ENCODE data around the gene SLC13A3. TPM values are rescaled to one million over a fixed set of nuclear protein-coding genes. Genes with fewer than 3 reads are reported as not detected.

The SLC13A3 gene
- polyA plus RNA-seq, 3 donors from 2014 or later: 0.26 TPM; not detected in 2

DNA sequence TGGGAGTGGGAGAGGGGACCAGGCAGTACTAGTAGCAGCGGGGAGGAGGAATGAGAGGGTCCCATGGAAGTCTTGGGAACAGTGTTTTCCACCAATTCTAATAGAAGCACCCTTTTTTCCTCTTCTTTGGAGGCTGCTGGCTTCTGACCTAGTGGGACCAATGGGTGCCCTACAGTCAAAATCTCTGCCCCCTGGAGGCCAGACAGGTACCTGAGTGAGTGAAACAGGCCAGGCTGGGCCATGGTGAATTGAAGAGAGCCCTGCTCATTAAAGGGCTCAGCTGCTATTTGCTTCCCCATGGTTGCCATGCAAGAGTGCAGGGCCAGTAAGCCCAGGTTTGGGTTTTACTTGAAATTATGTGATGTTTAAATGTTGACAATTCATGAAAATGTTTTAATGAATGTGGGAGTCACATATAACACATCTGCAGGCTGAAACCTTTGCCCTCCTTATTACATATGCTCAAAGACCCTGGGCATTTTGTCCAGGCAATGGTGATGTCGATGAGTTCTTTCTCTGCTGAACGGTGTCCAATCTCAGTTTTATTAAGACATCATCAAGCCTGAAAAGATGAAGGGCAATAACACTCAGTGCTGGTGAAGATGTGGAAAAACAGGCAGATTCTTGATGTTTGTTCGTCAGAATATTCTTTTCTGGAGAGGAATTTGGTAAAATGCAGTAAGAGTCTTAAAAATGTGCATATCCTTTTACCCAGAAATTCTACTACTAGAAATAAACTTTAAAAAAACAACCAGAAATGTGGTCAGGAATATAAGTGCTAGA, 58.5 kb downstream of the SLC13A3 start:
- Mint-ChIP-seq H3K36me3 (no peaks in the 10 kb centered on the region), H3K27ac (no peak overlapping the region)

DNA sequence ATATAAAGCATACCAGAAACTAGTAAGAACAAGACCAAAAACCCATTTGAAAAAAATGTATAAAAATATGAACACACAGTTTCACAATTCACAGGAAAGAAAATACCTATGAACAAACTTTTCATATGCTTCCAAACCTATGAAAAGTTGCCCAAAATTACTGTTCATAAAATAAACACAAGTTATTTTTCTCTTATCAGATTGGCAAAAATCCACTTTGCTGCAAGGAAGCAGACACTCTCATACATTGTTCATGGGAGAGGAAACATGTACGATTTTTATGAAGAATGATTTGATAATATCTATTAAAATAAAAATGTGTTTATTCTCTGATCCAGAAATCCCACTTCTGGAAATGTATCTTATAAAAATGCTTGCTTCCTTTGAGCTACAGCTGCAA, 60.8 kb downstream of the SLC13A3 start:
- no peak for DNase-seq
- Mint-ChIP-seq H3K4me3 (no peak overlapping the region), H3K27ac (no peak overlapping the region), H3K9me3 (no peaks in the 10 kb centered on the region), H3K36me3 (no peaks in the 10 kb centered on the region), H3K27me3 (ENCODE audit: low read depth in 3 of 3) (no peaks in the 10 kb centered on the region), H3K4me1 (no peaks in the 10 kb centered on the region)

More for the DNA sequence above, 58.5 kb downstream of the SLC13A3 start:
- no peak overlapping the region for H3K4me3 Mint-ChIP-seq
- H3K4me1 Mint-ChIP-seq: no peaks in the 10 kb centered on the region
- DNase-seq: no peak
- H3K9me3 Mint-ChIP-seq: no peaks in the 10 kb centered on the region
- H3K27me3 Mint-ChIP-seq (ENCODE audit: low read depth in 3 of 3): no peaks in the 10 kb centered on the region

DNA sequence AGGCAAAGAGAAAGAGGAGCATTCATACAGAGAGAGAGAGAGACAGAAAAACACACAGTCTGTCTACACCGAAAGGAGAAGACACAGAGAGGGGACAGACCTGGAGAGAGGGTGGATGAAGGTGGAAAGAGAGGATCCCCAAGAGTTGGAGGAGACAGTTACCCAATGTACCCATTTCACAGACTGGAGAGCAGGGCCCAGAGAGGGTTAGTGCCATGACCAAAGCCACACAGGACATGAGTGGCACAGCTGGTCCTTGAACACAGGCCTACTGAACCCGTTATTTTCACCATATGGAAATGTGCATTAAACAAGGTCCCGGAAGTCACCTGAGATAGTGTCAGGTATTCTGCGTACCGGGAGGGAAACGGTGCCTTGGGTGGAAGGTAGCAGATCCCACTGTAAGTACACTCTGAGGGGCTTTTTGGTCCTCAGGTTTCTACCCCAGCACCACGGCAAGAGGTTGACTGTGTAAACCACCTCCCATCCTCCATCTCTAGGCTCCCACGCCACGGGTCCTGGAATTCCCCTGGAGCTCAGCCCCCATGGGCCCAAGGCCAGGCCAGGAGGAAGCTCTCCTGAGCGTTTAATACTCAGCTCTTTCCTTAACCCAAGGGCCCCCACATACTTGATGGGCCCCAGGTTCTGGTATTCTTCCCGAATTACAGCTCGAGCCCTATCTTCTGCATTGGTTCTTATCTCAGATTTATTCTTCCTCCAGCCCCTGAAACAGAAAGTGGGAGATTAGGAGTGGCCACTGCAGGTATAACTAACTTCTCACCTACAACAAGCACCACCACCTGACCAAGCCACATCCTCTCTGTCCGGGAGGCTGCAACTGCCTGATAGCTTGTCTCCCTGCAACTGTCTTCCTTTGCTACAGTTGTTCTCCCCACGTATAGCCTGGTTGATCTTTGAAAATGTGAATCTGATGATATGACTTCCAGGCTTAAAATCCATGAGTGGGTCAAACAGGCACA, 62.4 kb downstream of the SLC13A3 start:
- DNase-seq: peak; percentile 14 to 33 (median 32)
- Mint-ChIP-seq H3K4me1 (no peaks in the 10 kb centered on the region), H3K36me3 (no peaks in the 10 kb centered on the region), H3K27me3 (ENCODE audit: low read depth in 3 of 3) (no peaks in the 10 kb centered on the region), H3K9me3 (no peaks in the 10 kb centered on the region), H3K4me3 (peak overlapping the region; percentile 8 to 67 (median 38)), H3K27ac (peak overlapping the region in 1 of 6 donors; percentile 71)

DNA sequence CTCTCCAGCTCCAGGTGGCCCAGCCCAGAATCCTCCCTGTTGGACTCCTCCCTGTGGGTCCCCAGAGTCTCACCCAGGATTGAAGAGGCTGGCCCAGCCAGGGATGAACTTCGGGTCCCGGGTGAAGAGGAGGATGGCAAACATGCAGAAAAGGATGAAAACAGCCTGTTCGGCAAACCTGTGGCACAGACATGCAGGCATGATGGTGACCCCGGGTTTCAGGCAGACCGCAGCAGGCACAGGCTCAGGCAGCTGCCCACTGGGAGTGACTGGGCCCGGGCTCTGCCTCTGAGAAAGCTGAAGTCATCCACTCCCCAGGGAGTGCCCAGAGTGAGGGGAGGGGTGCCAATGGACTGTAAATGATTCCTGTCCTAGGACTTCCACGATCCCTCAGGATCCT, 63.3 kb downstream of the SLC13A3 start:
- DNase-seq: no peak
- no peaks in the 10 kb centered on the region for H3K9me3 Mint-ChIP-seq
- H3K4me3 Mint-ChIP-seq: no peak overlapping the region
- H3K27ac Mint-ChIP-seq: no peak overlapping the region
- no peaks in the 10 kb centered on the region for H3K4me1 Mint-ChIP-seq
- H3K27me3 Mint-ChIP-seq (ENCODE audit: low read depth in 3 of 3): no peaks in the 10 kb centered on the region
- no peaks in the 10 kb centered on the region for H3K36me3 Mint-ChIP-seq

DNA sequence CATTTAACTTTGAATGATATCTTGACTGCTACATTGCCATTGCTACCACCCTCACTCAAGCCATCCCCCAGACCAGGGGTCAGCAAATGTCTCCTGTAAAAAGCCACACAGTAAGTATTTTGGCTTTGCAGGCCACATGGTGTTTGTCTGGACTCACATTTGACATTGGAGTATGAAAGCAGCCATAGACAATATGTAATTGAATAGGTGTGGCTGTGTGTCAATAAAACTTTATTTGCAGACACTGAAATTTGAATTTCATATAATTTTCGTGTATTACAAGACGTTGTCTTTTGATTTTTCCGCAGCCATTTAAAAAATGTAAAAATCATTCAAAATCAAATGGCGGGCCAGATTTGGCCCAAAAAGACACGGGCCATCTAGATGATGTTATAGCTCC, 64.5 kb downstream of the SLC13A3 start:
- H3K4me3 Mint-ChIP-seq: no peak overlapping the region
- H3K27me3 Mint-ChIP-seq (ENCODE audit: low read depth in 3 of 3): no peaks in the 10 kb centered on the region
- no peak for DNase-seq
- H3K4me1 Mint-ChIP-seq: no peaks in the 10 kb centered on the region
- H3K36me3 Mint-ChIP-seq: peaks cover 0 to under 1% (median 0%) of the 10 kb centered on the region in 3 donors
- no peaks in the 10 kb centered on the region for H3K9me3 Mint-ChIP-seq
- no peak overlapping the region for H3K27ac Mint-ChIP-seq

DNA sequence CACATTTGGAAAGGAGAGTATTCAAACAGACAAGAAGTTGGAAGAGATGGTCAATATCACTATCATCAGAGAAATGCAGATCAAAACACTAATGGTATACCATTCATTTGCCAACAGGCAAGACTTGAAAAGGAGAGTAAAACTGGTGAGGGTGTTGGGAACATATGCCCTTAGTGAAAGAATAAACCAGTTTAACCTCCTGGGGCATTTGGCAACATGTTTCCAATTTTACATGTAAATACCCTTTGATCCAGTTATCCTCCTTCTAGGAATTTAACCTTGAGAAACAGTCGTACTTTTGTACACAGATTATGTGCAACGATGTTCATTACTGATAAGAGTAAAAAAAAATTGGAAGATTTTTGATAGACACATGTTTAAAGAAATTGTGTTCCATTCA, 66.8 kb downstream of the SLC13A3 start:
- no peak overlapping the region for H3K4me3 Mint-ChIP-seq
- H3K9me3 Mint-ChIP-seq: no peaks in the 10 kb centered on the region
- no peak for DNase-seq
- H3K4me1 Mint-ChIP-seq: no peaks in the 10 kb centered on the region
- H3K36me3 Mint-ChIP-seq: peaks cover 4% of the 10 kb centered on the region in 3 donors
- peaks cover 0 to 4% (median 2%) of the 10 kb centered on the region in 3 donors for H3K27me3 Mint-ChIP-seq (ENCODE audit: low read depth in 3 of 3)
- H3K27ac Mint-ChIP-seq: no peak overlapping the region

DNA sequence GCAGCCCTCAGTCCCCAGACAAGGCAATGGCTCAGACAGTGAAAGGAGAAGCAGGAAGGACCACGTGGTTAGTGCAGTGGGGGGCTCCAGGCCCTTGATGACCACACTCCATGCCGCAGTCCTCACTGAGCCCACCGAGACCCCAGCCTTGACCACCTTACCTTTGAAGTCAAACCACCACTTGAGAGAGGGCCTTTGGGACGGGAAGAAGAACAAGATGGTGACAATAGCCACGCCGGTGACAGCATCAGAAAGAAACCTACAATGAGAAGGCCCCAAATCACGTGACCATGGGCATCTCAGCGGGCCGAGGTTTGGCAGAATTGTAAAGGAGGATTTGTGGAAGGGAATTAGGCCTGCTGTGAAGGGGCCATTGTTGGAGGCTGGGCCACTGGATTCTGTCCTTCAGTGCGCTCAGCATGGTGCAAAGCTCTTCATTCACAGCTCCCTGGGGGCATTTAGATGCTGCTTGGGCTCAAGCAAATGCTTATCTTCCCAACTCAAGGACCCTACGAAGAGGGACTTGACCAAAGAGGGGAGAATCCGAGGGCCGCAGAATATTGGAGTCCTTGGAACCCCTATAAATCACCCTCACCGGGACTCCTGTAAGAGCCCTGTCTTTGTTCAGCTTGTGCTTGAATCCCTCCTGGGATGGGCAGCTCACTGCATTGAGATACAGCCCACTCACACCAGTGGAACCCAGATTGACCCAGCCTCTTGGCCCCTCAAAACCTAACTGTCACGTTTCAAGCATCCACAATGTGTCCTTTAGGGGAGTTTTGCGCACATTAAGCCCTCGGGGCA, 67.6 kb downstream of the SLC13A3 start:
- Mint-ChIP-seq H3K27ac (no peak overlapping the region), H3K4me3 (no peak overlapping the region), H3K9me3 (no peaks in the 10 kb centered on the region), H3K36me3 (peaks cover 4% of the 10 kb centered on the region in 3 donors), H3K4me1 (no peaks in the 10 kb centered on the region), H3K27me3 (ENCODE audit: low read depth in 3 of 3) (peaks cover 0 to 4% (median 2%) of the 10 kb centered on the region in 3 donors)
- DNase-seq: no peak

DNA sequence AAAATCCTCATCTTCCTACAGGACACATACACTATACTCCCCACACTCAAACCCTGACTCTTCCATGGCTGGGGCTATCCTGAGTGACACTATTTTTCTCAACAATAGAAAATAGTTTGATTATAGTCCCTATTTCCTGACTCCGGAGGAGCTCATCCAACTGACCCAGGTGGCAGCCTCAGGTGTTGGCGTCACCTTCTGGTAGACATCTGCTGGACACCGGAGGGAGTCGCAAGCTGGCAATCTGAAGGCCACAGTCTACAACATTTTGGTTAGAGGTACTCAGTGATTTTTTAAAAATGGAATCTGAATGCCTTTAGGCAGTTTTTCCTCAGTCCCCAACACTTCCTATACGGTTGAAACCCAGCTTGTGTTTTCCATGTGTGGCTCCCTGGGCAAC, 68.6 kb downstream of the SLC13A3 start:
- DNase-seq: no peak
- Mint-ChIP-seq H3K27ac (no peak overlapping the region), H3K9me3 (no peaks in the 10 kb centered on the region), H3K4me3 (no peak overlapping the region), H3K27me3 (ENCODE audit: low read depth in 3 of 3) (peaks cover 0 to 7% (median 2%) of the 10 kb centered on the region in 3 donors), H3K36me3 (peaks cover 4% of the 10 kb centered on the region in 3 donors), H3K4me1 (no peaks in the 10 kb centered on the region)

DNA sequence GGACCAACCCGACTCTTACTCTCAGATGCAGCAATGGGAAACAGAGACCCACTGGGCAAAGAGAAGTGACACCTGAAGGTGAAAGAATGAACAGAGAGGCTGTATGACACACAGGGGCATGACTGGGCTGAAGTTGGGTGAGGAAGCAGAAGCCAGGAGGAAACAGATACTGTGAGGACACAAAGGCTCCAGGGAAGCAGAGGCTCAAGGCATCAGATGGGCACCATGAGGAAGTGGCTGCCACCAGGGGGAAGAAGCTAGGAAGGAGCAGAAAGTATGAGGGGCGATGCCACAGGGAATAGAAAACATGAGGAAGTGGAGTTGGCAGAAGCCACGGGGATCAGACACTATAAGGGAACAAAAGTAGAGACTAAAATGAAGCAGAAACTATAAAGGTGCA, 69.9 kb downstream of the SLC13A3 start:
- H3K27ac Mint-ChIP-seq: no peak overlapping the region
- H3K4me1 Mint-ChIP-seq: no peaks in the 10 kb centered on the region
- H3K4me3 Mint-ChIP-seq: no peak overlapping the region
- peaks cover 0 to 7% (median 2%) of the 10 kb centered on the region in 3 donors for H3K27me3 Mint-ChIP-seq (ENCODE audit: low read depth in 3 of 3)
- DNase-seq: no peak
- H3K9me3 Mint-ChIP-seq: no peaks in the 10 kb centered on the region
- H3K36me3 Mint-ChIP-seq: peaks cover 4% of the 10 kb centered on the region in 3 donors

DNA sequence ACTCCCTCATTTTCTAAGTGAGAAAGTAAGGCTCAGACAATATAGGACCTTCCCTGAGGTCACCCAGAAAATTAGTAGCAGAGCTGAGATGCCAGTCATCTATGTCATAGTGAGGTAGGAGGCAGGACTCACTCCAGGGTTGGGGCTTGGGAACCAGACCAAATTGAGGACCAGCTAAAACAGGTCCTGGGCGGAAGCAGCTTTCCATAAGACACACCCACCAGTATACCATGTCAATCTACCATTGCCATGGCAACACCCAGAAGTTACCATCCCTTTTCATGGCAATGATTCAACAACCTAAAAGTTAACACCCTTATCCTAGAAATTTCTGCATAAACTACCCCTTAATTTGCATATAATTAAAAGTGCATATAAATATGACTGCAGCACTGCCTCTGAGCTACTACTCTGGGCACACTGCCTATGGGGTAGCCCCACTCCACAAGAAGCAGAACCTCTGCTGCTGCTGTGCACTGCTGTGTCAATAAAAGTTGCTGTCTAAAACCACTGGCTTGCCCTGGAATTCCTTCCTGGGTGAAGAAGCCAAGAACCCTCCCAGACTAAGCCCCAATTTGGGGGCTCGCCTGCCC, 70.5 kb downstream of the SLC13A3 start:
- peaks cover 3 to 7% (median 3%) of the 10 kb centered on the region in 3 donors for H3K27me3 Mint-ChIP-seq (ENCODE audit: low read depth in 3 of 3)
- DNase-seq: no peak
- H3K4me1 Mint-ChIP-seq: no peaks in the 10 kb centered on the region
- no peaks in the 10 kb centered on the region for H3K9me3 Mint-ChIP-seq
- H3K4me3 Mint-ChIP-seq: no peak overlapping the region
- no peak overlapping the region for H3K27ac Mint-ChIP-seq
- peaks cover 4% of the 10 kb centered on the region in 3 donors for H3K36me3 Mint-ChIP-seq

DNA sequence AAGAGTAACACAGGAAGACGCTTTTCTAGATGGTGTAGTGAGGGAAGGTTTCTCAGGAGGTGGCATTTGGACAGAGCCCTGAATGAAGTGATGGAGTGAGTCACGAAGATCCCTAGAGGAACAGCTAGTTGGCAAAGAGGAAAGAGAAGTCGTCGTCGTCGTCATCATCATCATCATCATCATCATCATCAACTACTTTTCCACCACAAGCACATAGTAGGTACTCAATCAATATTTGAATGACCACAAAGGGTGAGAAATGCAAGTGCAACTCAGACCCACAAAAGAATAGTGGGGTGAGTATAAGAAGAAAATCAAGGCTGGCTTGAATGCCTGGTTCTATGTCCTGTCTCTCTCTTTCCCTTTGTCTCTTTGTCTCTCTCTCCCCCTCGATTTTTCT, 72.5 kb downstream of the SLC13A3 start:
- DNase-seq: no peak
- no peak overlapping the region for H3K4me3 Mint-ChIP-seq
- H3K36me3 Mint-ChIP-seq: peaks cover 4% of the 10 kb centered on the region in 3 donors
- H3K27ac Mint-ChIP-seq: no peak overlapping the region
- peaks cover 6 to 8% (median 7%) of the 10 kb centered on the region in 3 donors for H3K27me3 Mint-ChIP-seq (ENCODE audit: low read depth in 3 of 3)
- H3K9me3 Mint-ChIP-seq: no peaks in the 10 kb centered on the region
- no peaks in the 10 kb centered on the region for H3K4me1 Mint-ChIP-seq

DNA sequence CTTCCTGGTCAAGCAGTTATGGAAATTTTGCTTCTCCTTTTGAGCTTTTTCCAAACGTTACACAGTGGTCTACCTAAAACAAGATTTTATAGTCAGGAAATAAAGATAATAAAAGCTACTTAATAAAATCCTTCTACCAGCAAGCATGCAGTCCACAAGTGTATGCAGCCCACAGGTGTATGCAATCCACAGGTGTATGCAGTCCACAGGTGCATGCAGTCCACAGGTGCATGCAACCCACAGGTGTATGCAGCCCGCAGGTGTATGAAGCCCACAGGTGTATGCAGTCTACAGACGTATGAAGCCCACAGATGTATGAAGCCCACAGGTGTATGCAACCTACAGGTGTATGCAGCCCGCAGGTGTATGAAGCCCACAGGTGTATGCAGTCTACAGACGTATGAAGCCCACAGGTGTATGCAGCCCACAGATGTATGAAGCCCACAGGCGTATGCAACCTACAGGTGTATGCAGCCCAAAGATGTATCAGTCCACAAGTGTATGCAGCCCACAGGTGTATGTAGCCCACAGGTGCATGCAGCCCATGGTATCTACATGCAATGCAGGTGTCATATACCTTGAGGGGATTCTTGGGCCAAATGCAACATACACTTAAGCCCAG, 74.4 kb downstream of the SLC13A3 start:
- H3K9me3 Mint-ChIP-seq: no peaks in the 10 kb centered on the region
- DNase-seq: no peak
- no peak overlapping the region for H3K4me3 Mint-ChIP-seq
- peaks cover 4% of the 10 kb centered on the region in 3 donors for H3K36me3 Mint-ChIP-seq
- no peak overlapping the region for H3K27ac Mint-ChIP-seq
- peaks cover 7 to 11% (median 8%) of the 10 kb centered on the region in 3 donors for H3K27me3 Mint-ChIP-seq (ENCODE audit: low read depth in 3 of 3)
- H3K4me1 Mint-ChIP-seq: no peaks in the 10 kb centered on the region

DNA sequence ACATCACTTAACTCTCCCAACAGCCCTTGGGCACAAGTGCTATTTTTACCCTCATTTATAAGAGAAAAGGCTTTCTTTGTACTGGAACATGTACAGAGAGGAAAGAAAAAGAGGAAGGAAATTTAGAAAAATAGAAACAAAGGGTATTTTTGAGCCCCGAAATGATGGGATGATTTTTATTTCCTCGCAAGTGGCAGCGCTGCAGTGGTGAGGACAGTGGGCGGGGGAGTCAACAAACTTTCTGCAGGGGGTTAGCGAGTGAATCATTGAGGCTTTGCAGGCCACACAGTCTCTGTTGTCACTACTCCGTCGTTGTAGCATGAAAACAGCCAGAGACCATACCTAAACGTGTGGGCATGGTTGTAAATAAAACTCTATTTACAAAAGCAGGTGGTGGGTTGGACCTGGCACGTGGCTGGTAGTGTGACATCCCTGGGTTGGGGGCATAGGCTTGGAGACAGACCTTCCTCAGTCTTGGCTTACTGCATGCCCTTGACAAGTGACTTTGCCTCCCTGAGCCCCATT, 75.3 kb downstream of the SLC13A3 start:
- H3K4me3 Mint-ChIP-seq: no peak overlapping the region
- no peaks in the 10 kb centered on the region for H3K36me3 Mint-ChIP-seq
- H3K27me3 Mint-ChIP-seq (ENCODE audit: low read depth in 3 of 3): peaks cover 8 to 9% (median 8%) of the 10 kb centered on the region in 3 donors
- H3K9me3 Mint-ChIP-seq: no peaks in the 10 kb centered on the region
- no peak overlapping the region for H3K27ac Mint-ChIP-seq
- H3K4me1 Mint-ChIP-seq: no peaks in the 10 kb centered on the region
- no peak for DNase-seq
